ENCODE measurements around the gene ZNF496. TPM values are rescaled to one million over a fixed set of nuclear protein-coding genes. Genes with fewer than 3 reads are reported as not detected.
A peak's percentile ranks its signal among the peaks of the same experiment; 100 is the strongest.

Gene ZNF496
- total and polyA plus RNA-seq, 2 of the 13 experiments (the other 11 are each of a cell fraction or from before 2014, with no cell fraction given) = 14.8 to 18.6 TPM

DNA sequence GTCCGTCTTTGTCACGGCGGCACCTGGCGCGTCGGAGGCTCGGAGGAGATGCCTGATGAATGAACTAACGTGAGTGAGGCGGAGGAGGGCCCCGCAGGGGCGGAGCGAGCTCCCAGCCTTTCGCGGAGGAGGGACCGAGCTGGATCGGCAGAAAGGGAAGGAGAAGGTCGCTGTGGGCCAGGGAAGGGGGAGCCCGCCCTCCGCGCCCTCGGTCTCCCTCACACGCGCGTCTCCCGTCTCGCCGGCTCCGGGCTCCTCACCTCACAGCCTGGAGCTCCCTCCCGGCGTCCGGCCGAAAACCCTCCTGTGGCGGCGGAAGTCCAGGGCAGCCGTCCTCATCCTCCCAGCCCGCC lies 519 bp downstream of the ZNF496 start (continued):
- TF ChIP-seq ZBTB7B (CRISPR knock-in tag; IDR thresholded peaks at IDR 0.05) = peak; percentile 23; the same call in 1 of the 2 replicates
- TF ChIP-seq, protein P1, sequence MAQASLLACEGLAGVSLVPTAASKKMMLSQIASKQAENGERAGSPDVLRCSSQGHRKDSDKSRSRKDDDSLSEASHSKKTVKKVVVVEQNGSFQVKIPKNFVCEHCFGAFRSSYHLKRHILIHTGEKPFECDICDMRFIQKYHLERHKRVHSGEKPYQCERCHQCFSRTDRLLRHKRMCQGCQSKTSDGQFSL (CRISPR knock-in tag; IDR thresholded peaks at IDR 0.05) = no peak
- no peak for TF ChIP-seq FOXK1 (CRISPR knock-in tag; IDR thresholded peaks at IDR 0.05; ENCODE audit: borderline replicate concordance, low read depth)
- TF ChIP-seq, protein P2, sequence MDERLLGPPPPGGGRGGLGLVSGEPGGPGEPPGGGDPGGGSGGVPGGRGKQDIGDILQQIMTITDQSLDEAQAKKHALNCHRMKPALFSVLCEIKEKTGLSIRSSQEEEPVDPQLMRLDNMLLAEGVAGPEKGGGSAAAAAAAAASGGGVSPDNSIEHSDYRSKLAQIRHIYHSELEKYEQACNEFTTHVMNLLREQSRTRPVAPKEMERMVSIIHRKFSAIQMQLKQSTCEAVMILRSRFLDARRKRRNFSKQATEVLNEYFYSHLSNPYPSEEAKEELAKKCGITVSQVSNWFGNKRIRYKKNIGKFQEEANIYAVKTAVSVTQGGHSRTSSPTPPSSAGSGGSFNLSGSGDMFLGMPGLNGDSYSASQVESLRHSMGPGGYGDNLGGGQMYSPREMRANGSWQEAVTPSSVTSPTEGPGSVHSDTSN (CRISPR knock-in tag; IDR thresholded peaks at IDR 0.05) = no peak
- no peak for TF ChIP-seq PLRG1 (conservative IDR thresholded peaks at IDR 0.05)
- no peak for TF ChIP-seq ZNF205 (CRISPR knock-in tag; IDR thresholded peaks at IDR 0.05)
- no peak for TF ChIP-seq PHF5A (CRISPR knock-in tag; IDR thresholded peaks at IDR 0.05; ENCODE audit: low read depth, unreplicated experiment)
- peak; percentile 55; the same call in 1 of the 2 replicates for TF ChIP-seq CAMTA2 (CRISPR knock-in tag; IDR thresholded peaks at IDR 0.05; ENCODE audit: borderline replicate concordance)
- TF ChIP-seq ZSCAN20 (CRISPR knock-in tag; IDR thresholded peaks at IDR 0.05; ENCODE audit: borderline replicate concordance) = no peak
- TF ChIP-seq ASH2L (IDR thresholded peaks at IDR 0.05; ENCODE audit: insufficient read length, low read depth, low read length) = no peak
- TF ChIP-seq NCOA1 (CRISPR knock-in tag; IDR thresholded peaks at IDR 0.05) = no peak
- TF ChIP-seq, protein P3, sequence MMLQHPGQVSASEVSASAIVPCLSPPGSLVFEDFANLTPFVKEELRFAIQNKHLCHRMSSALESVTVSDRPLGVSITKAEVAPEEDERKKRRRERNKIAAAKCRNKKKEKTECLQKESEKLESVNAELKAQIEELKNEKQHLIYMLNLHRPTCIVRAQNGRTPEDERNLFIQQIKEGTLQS (CRISPR knock-in tag; IDR thresholded peaks at IDR 0.05) = no peak
- TF ChIP-seq MAF1 (CRISPR knock-in tag; IDR thresholded peaks at IDR 0.05; ENCODE audit: borderline replicate concordance) = no peak
- TF ChIP-seq ZNF143 (CRISPR knock-in tag; IDR thresholded peaks at IDR 0.05) = no peak
- TF ChIP-seq KLF9 (CRISPR knock-in tag; IDR thresholded peaks at IDR 0.05; ENCODE audit: low read depth) = no peak
- TF ChIP-seq RCOR2 (CRISPR knock-in tag; IDR thresholded peaks at IDR 0.05) = no peak
- no peak for TF ChIP-seq ZNF562 (CRISPR knock-in tag; IDR thresholded peaks at IDR 0.05; ENCODE audit: borderline replicate concordance)
- no peak for TF ChIP-seq MATR3 (CRISPR knock-in tag; IDR thresholded peaks at IDR 0.05)
- TF ChIP-seq ZNF792 (CRISPR knock-in tag; IDR thresholded peaks at IDR 0.05) = no peak
- no peak for TF ChIP-seq HNRNPUL1 (IDR thresholded peaks at IDR 0.05; ENCODE audit: low read depth, low read length)
- TF ChIP-seq ZNF746 (CRISPR knock-in tag; IDR thresholded peaks at IDR 0.05) = no peak
- TF ChIP-seq, protein P4, sequence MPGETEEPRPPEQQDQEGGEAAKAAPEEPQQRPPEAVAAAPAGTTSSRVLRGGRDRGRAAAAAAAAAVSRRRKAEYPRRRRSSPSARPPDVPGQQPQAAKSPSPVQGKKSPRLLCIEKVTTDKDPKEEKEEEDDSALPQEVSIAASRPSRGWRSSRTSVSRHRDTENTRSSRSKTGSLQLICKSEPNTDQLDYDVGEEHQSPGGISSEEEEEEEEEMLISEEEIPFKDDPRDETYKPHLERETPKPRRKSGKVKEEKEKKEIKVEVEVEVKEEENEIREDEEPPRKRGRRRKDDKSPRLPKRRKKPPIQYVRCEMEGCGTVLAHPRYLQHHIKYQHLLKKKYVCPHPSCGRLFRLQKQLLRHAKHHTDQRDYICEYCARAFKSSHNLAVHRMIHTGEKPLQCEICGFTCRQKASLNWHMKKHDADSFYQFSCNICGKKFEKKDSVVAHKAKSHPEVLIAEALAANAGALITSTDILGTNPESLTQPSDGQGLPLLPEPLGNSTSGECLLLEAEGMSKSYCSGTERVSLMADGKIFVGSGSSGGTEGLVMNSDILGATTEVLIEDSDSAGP (CRISPR knock-in tag; IDR thresholded peaks at IDR 0.05; ENCODE audit: borderline replicate concordance) = peak; percentile 44
- TF ChIP-seq, protein P5, sequence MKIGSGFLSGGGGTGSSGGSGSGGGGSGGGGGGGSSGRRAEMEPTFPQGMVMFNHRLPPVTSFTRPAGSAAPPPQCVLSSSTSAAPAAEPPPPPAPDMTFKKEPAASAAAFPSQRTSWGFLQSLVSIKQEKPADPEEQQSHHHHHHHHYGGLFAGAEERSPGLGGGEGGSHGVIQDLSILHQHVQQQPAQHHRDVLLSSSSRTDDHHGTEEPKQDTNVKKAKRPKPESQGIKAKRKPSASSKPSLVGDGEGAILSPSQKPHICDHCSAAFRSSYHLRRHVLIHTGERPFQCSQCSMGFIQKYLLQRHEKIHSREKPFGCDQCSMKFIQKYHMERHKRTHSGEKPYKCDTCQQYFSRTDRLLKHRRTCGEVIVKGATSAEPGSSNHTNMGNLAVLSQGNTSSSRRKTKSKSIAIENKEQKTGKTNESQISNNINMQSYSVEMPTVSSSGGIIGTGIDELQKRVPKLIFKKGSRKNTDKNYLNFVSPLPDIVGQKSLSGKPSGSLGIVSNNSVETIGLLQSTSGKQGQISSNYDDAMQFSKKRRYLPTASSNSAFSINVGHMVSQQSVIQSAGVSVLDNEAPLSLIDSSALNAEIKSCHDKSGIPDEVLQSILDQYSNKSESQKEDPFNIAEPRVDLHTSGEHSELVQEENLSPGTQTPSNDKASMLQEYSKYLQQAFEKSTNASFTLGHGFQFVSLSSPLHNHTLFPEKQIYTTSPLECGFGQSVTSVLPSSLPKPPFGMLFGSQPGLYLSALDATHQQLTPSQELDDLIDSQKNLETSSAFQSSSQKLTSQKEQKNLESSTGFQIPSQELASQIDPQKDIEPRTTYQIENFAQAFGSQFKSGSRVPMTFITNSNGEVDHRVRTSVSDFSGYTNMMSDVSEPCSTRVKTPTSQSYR (CRISPR knock-in tag; IDR thresholded peaks at IDR 0.05; ENCODE audit: borderline replicate concordance) = no peak
- no peak for TF ChIP-seq ZNF124 (CRISPR knock-in tag; IDR thresholded peaks at IDR 0.05)
- TF ChIP-seq ZMYM3 (CRISPR knock-in tag; IDR thresholded peaks at IDR 0.05) = no peak
- TF ChIP-seq PRPF4 (IDR thresholded peaks at IDR 0.05; ENCODE audit: low read depth, low read length, poor library complexity, severe bottlenecking) = no peak
- TF ChIP-seq NONO (IDR thresholded peaks at IDR 0.05) = no peak
- TF ChIP-seq NONO (CRISPR knock-in tag; conservative IDR thresholded peaks at IDR 0.05) = peak; percentile 55; the same call in 1 of the 2 replicates
- no peak for TF ChIP-seq ZNF34 (CRISPR knock-in tag; IDR thresholded peaks at IDR 0.05; ENCODE audit: borderline replicate concordance)
